ENCODE data around the gene LRP1B.

LRP1B gene

GRCh38 chr2:141522702-141523101, 608.1 kb downstream of the LRP1B start:
- TF ChIP-seq Cebpa-rat (IDR thresholded peaks at IDR 0.05) = no peak
- H3K4me2 ChIP-seq = no peak overlapping the region
- H3K9ac ChIP-seq = no peak overlapping the region
- H3K4me3 ChIP-seq = no peak overlapping the region
- no peaks in the 10 kb centered on the region for H3K36me3 ChIP-seq
- no peaks in the 10 kb centered on the region for H4K20me1 ChIP-seq
- no peaks in the 10 kb centered on the region for H3K4me1 ChIP-seq
- H3K27ac ChIP-seq = no peak overlapping the region
- no peaks in the 10 kb centered on the region for H3K9me3 ChIP-seq
- H3K27me3 ChIP-seq = no peaks in the 10 kb centered on the region

- Histone ChIP-seq H3K27me3 (no peaks in the 10 kb centered on the region), H4K20me1 (no peaks in the 10 kb centered on the region), H3K4me1 (no peaks in the 10 kb centered on the region), H3K9ac (no peak overlapping the region), H3K4me2 (no peak overlapping the region), H3K4me3 (no peak overlapping the region), H3K27ac (no peak overlapping the region), H3K9me3 (no peaks in the 10 kb centered on the region), H3K36me3 (no peaks in the 10 kb centered on the region)
- TF ChIP-seq Cebpa-rat (IDR thresholded peaks at IDR 0.05) = no peak
These were observed 608.8 kb downstream of the LRP1B start for GRCh38 chr2:141522048-141522447.

- H3K4me2 ChIP-seq = no peak overlapping the region
- H3K36me3 ChIP-seq = no peaks in the 10 kb centered on the region
- H3K4me1 ChIP-seq = peaks cover 7% of the 10 kb centered on the region
- H3K27me3 ChIP-seq = no peaks in the 10 kb centered on the region
- no peaks in the 10 kb centered on the region for H3K9me3 ChIP-seq
- no peak overlapping the region for H3K9ac ChIP-seq
- TF ChIP-seq Cebpa-rat (IDR thresholded peaks at IDR 0.05) = no peak
- no peak overlapping the region for H3K27ac ChIP-seq
- no peak overlapping the region for H3K4me3 ChIP-seq
- no peaks in the 10 kb centered on the region for H4K20me1 ChIP-seq
These were observed 610.9 kb downstream of the LRP1B start for GRCh38 chr2:141519906-141520305.

- Histone ChIP-seq H3K4me1 (peaks cover 7% of the 10 kb centered on the region), H3K27ac (no peak overlapping the region), H3K9ac (no peak overlapping the region), H3K9me3 (no peaks in the 10 kb centered on the region), H3K4me2 (no peak overlapping the region), H3K4me3 (no peak overlapping the region), H4K20me1 (no peaks in the 10 kb centered on the region), H3K36me3 (no peaks in the 10 kb centered on the region), H3K27me3 (no peaks in the 10 kb centered on the region)
- no peak for TF ChIP-seq Cebpa-rat (IDR thresholded peaks at IDR 0.05)
These were observed 612.9 kb downstream of the LRP1B start for GRCh38 chr2:141517852-141518421.

GRCh38 chr2:141517180-141517851, 613.5 kb downstream of the LRP1B start:
- no peak overlapping the region for H3K9ac ChIP-seq
- H3K4me3 ChIP-seq = no peak overlapping the region
- no peak overlapping the region for H3K27ac ChIP-seq

GRCh38 chr2:141515931-141516330, 614.9 kb downstream of the LRP1B start:
- H4K20me1 ChIP-seq = no peaks in the 10 kb centered on the region
- no peak overlapping the region for H3K9ac ChIP-seq
- no peak overlapping the region for H3K27ac ChIP-seq
- no peak overlapping the region for H3K4me3 ChIP-seq
- TF ChIP-seq Cebpa-rat (IDR thresholded peaks at IDR 0.05) = no peak
- H3K9me3 ChIP-seq = no peaks in the 10 kb centered on the region
- no peaks in the 10 kb centered on the region for H3K36me3 ChIP-seq
- H3K4me2 ChIP-seq = peak overlapping the region; percentile 30; the same call in 1 of the 2 replicates
- peaks cover 7% of the 10 kb centered on the region for H3K4me1 ChIP-seq
- no peaks in the 10 kb centered on the region for H3K27me3 ChIP-seq

More at GRCh38 chr2:141517180-141517851, 613.5 kb downstream of the LRP1B start:
- no peak for TF ChIP-seq Cebpa-rat (IDR thresholded peaks at IDR 0.05)
- Histone ChIP-seq H3K36me3 (no peaks in the 10 kb centered on the region), H3K4me1 (peaks cover 7% of the 10 kb centered on the region), H3K4me2 (no peak overlapping the region), H3K9me3 (no peaks in the 10 kb centered on the region), H4K20me1 (no peaks in the 10 kb centered on the region), H3K27me3 (no peaks in the 10 kb centered on the region)

- no peaks in the 10 kb centered on the region for H3K9me3 ChIP-seq
- no peaks in the 10 kb centered on the region for H3K36me3 ChIP-seq
- no peaks in the 10 kb centered on the region for H4K20me1 ChIP-seq
- H3K9ac ChIP-seq = no peak overlapping the region
- no peak overlapping the region for H3K4me3 ChIP-seq
- no peak overlapping the region for H3K27ac ChIP-seq
- no peaks in the 10 kb centered on the region for H3K27me3 ChIP-seq
- no peak for TF ChIP-seq Cebpa-rat (IDR thresholded peaks at IDR 0.05)
- H3K4me2 ChIP-seq = no peak overlapping the region
- H3K4me1 ChIP-seq = peaks cover 7% of the 10 kb centered on the region
These were observed 617.0 kb downstream of the LRP1B start for GRCh38 chr2:141513853-141514252.

- H3K4me3 ChIP-seq = no peak overlapping the region
- H3K27me3 ChIP-seq = no peaks in the 10 kb centered on the region
- H3K4me1 ChIP-seq = no peaks in the 10 kb centered on the region
- H3K27ac ChIP-seq = no peak overlapping the region
- no peaks in the 10 kb centered on the region for H4K20me1 ChIP-seq
- no peak overlapping the region for H3K9ac ChIP-seq
- TF ChIP-seq Cebpa-rat (IDR thresholded peaks at IDR 0.05) = no peak
- no peaks in the 10 kb centered on the region for H3K9me3 ChIP-seq
- H3K4me2 ChIP-seq = no peak overlapping the region
- H3K36me3 ChIP-seq = no peaks in the 10 kb centered on the region
These were observed 621.8 kb downstream of the LRP1B start for GRCh38 chr2:141508806-141509595.

- no peak overlapping the region for H3K27ac ChIP-seq
- no peak for TF ChIP-seq Cebpa-rat (IDR thresholded peaks at IDR 0.05)
These were observed 622.6 kb downstream of the LRP1B start for GRCh38 chr2:141508086-141508752.

More at GRCh38 chr2:141508086-141508752, 622.6 kb downstream of the LRP1B start:
- no peaks in the 10 kb centered on the region for H4K20me1 ChIP-seq
- no peaks in the 10 kb centered on the region for H3K27me3 ChIP-seq
- H3K4me2 ChIP-seq = no peak overlapping the region
- no peaks in the 10 kb centered on the region for H3K36me3 ChIP-seq
- no peaks in the 10 kb centered on the region for H3K4me1 ChIP-seq
- no peaks in the 10 kb centered on the region for H3K9me3 ChIP-seq
- H3K9ac ChIP-seq = no peak overlapping the region
- H3K4me3 ChIP-seq = no peak overlapping the region
